HEK293 (cell line): ENCODE data around the gene ICAM2.

Experiments used
- CTCF ChIA-PET: fragments of 350-600 bp; formaldehyde crosslinking; extraction: SDS; loops from one replicate; lab custom pipeline; 2021; ENCODE audit warnings: antibody characterized with exemption; lab: Yijun Ruan, JAX
- POLR2A ChIA-PET: fragments of 300-600 bp; formaldehyde crosslinking; extraction: SDS; loops from one replicate; lab custom pipeline; 2020; ENCODE audit warnings: antibody characterized with exemption, inconsistent platforms; lab: Yijun Ruan, JAX
- H3K27ac ChIP-seq: fragments of 200-500 bp; sonication (Bioruptor generic); 2 replicates; pipeline ENCODE4 v1.5.1; 2014; ENCODE audit warnings: low read depth, low read length, control low read depth, inconsistent platforms; ENCODE audit errors: extremely low read depth
- H3K36me3 ChIP-seq, 2 experiments: fragments of 200-500 bp in 1 of 2; sonication (Bioruptor generic) in 1 of 2; 1 replicate in 1 of 2; 2 replicates in 1 of 2; pipeline ENCODE4 v1.5.1; 2014 to 2017; ENCODE audit warnings: inconsistent platforms in 2 of 2, low read length in 2 of 2; ENCODE audit not compliant: control insufficient read depth in 2 of 2, insufficient read depth in 1 of 2
- H3K4me1 ChIP-seq: fragments of 200-500 bp; sonication (Bioruptor generic); 2 replicates; pipeline ENCODE4 v1.5.1; 2014; ENCODE audit warnings: mild to moderate bottlenecking, low read length, inconsistent platforms; ENCODE audit not compliant: control insufficient read depth, insufficient read depth
- H3K4me3 ChIP-seq: 2 replicates; pipeline ENCODE4 v1.5.1; 2011; ENCODE audit warnings: low read depth, mild to moderate bottlenecking, control low read depth, low read length, moderate library complexity
- H3K9me3 ChIP-seq: fragments of 200-500 bp; sonication (Bioruptor generic); 2 replicates; pipeline ENCODE4 v1.5.1; 2014; ENCODE audit warnings: low read depth, low read length, inconsistent platforms; ENCODE audit not compliant: control insufficient read depth, insufficient read depth
- BCL11A ChIP-seq: fragments of 450-650 bp; formaldehyde crosslinking; IDR thresholded peaks from 2 replicates; pipeline ENCODE4 v1.5.1; 2016; ENCODE audit warnings: low read depth, missing biosample characterization, missing genetic modification characterization
- ELK4 ChIP-seq: IDR thresholded peaks from 2 replicates; pipeline ENCODE4 v1.6.1; 2011; ENCODE audit warnings: mild to moderate bottlenecking, low read depth, low read length, borderline replicate concordance
- HIC1 ChIP-seq: fragments of 450-650 bp; formaldehyde crosslinking; IDR thresholded peaks from 2 replicates; pipeline ENCODE4 v1.5.1; 2016; ENCODE audit warnings: missing biosample characterization, missing genetic modification characterization
- HOXA7 ChIP-seq: sonication (generic); formaldehyde crosslinking; IDR thresholded peaks from 2 replicates; pipeline ENCODE4 v1.8.1; 2022; ENCODE audit warnings: missing genetic modification reagents, borderline replicate concordance
- SP2 ChIP-seq: fragments of 450-650 bp; formaldehyde crosslinking; IDR thresholded peaks from 2 replicates; pipeline ENCODE4 v1.5.1; 2016; ENCODE audit warnings: missing biosample characterization, missing genetic modification characterization
- SP3 ChIP-seq: fragments of 450-650 bp; formaldehyde crosslinking; IDR thresholded peaks from 2 replicates; pipeline ENCODE4 v1.5.1; 2016; ENCODE audit warnings: missing biosample characterization, missing genetic modification characterization
- SP7 ChIP-seq: fragments of 450-650 bp; formaldehyde crosslinking; IDR thresholded peaks from 2 replicates; pipeline ENCODE4 v1.5.1; 2016; ENCODE audit warnings: missing biosample characterization, missing genetic modification characterization
- ZBTB49 ChIP-seq: fragments of 450-650 bp; formaldehyde crosslinking; IDR thresholded peaks from 2 replicates; pipeline ENCODE4 v1.5.1; 2016; ENCODE audit warnings: missing biosample characterization, missing genetic modification characterization, low read depth
- ZEB2 ChIP-seq: fragments of 450-650 bp; formaldehyde crosslinking; IDR thresholded peaks from 2 replicates; pipeline ENCODE4 v1.5.1; 2016; ENCODE audit warnings: missing biosample characterization, missing genetic modification characterization
- ZFP37 ChIP-seq: fragments of 450-650 bp; formaldehyde crosslinking; IDR thresholded peaks from 2 replicates; pipeline ENCODE4 v1.5.1; 2016; ENCODE audit warnings: missing biosample characterization, missing genetic modification characterization
- ZNF19 ChIP-seq: fragments of 450-650 bp; formaldehyde crosslinking; IDR thresholded peaks from 2 replicates; pipeline ENCODE4; 2016; ENCODE audit warnings: missing biosample characterization, missing genetic modification characterization, low read depth
- ZNF302 ChIP-seq: fragments of 450-650 bp; formaldehyde crosslinking; IDR thresholded peaks from 2 replicates; pipeline ENCODE4 v1.5.1; 2016; ENCODE audit warnings: missing biosample characterization, missing genetic modification characterization, low read depth
- ZNF335 ChIP-seq: fragments of 450-650 bp; formaldehyde crosslinking; conservative IDR thresholded peaks from 2 replicates; pipeline ENCODE4 v1.5.1; 2016; ENCODE audit warnings: missing biosample characterization, missing genetic modification characterization
- ZNF423 ChIP-seq: fragments of 450-650 bp; formaldehyde crosslinking; IDR thresholded peaks from 2 replicates; pipeline ENCODE4 v1.5.1; 2016; ENCODE audit warnings: missing biosample characterization, missing genetic modification characterization
- ZNF629 ChIP-seq: fragments of 450-650 bp; formaldehyde crosslinking; IDR thresholded peaks from 2 replicates; pipeline ENCODE4 v1.5.1; 2017; ENCODE audit warnings: missing biosample characterization, missing genetic modification characterization
- ZNF654 ChIP-seq: fragments of 450-650 bp; formaldehyde crosslinking; IDR thresholded peaks from 2 replicates; pipeline ENCODE4 v1.5.1; 2016; ENCODE audit warnings: low read depth, missing biosample characterization, missing genetic modification characterization
- ZNF660 ChIP-seq: fragments of 450-650 bp; IDR thresholded peaks from 2 replicates; pipeline ENCODE4 v1.5.1; 2018; ENCODE audit warnings: missing biosample characterization, mild to moderate bottlenecking, missing genetic modification characterization
- ZNF704 ChIP-seq: fragments of 450-650 bp; formaldehyde crosslinking; IDR thresholded peaks from 2 replicates; pipeline ENCODE4 v1.5.1; 2016; ENCODE audit warnings: missing biosample characterization, missing genetic modification characterization
- ZNF785 ChIP-seq: fragments of 450-650 bp; formaldehyde crosslinking; IDR thresholded peaks from 2 replicates; pipeline ENCODE4 v1.5.1; 2016; ENCODE audit warnings: missing biosample characterization, missing genetic modification characterization
- ZNF792 ChIP-seq: fragments of 450-650 bp; formaldehyde crosslinking; IDR thresholded peaks from 2 replicates; pipeline ENCODE4 v1.5.1; 2016; ENCODE audit warnings: missing biosample characterization, missing genetic modification characterization
- ZSCAN30 ChIP-seq: fragments of 450-650 bp; IDR thresholded peaks from 2 replicates; pipeline ENCODE4 v1.5.1; 2018; ENCODE audit warnings: missing biosample characterization, mild to moderate bottlenecking, missing genetic modification characterization, moderate library complexity
- TF ChIP-seq, protein P1 (sequence below): fragments of 450-650 bp; IDR thresholded peaks from 2 replicates; pipeline ENCODE4 v1.5.1; 2018; ENCODE audit warnings: missing biosample characterization, missing genetic modification characterization
- TF ChIP-seq, protein P2 (sequence below): fragments of 450-650 bp; formaldehyde crosslinking; IDR thresholded peaks from 2 replicates; pipeline ENCODE4 v1.5.1; 2017; ENCODE audit warnings: missing biosample characterization, missing genetic modification characterization

Gene ICAM2

DNA sequence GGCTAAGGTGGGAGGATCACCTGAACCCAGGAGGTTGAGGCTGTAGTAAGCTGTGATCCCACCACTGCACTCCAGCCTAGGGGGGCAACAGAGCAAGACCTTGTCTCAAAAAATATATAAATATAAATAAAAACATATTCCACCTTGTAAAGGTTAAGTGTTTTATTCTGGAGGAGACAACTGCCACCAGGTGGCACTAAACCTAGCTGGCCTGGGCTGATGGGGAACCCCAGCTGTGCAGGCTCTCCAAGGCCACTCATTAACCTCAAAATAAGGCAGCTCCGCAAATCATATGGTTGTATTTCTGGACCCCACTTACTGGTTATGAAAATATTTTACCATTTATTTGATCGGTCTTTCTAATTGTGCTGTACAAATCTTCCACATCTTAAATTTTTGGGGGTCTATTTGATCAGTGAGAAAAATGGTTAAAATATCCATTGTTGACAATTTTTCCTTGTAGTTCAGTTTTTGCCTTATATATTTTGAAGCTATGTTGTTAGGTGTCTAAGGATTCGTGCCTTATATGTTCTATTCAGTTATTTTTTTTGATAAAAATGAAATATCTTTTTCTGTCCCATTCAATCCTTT, 8.5 kb upstream of the ICAM2 start:
- Histone ChIP-seq H3K36me3 (no peaks in the 10 kb centered on the region), H3K9me3 (no peaks in the 10 kb centered on the region), H3K4me1 (no peaks in the 10 kb centered on the region), H3K4me3 (no peak overlapping the region), H3K27ac (no peak overlapping the region)
- TF ChIP-seq, protein P1, sequence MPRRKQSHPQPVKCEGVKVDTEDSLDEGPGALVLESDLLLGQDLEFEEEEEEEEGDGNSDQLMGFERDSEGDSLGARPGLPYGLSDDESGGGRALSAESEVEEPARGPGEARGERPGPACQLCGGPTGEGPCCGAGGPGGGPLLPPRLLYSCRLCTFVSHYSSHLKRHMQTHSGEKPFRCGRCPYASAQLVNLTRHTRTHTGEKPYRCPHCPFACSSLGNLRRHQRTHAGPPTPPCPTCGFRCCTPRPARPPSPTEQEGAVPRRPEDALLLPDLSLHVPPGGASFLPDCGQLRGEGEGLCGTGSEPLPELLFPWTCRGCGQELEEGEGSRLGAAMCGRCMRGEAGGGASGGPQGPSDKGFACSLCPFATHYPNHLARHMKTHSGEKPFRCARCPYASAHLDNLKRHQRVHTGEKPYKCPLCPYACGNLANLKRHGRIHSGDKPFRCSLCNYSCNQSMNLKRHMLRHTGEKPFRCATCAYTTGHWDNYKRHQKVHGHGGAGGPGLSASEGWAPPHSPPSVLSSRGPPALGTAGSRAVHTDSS (tag by site-specific recombination), result no peak
- no peak for TF ChIP-seq ZNF704 (tag by site-specific recombination)
- TF ChIP-seq HOXA7 (CRISPR knock-in tag), result no peak
- TF ChIP-seq, protein P2, sequence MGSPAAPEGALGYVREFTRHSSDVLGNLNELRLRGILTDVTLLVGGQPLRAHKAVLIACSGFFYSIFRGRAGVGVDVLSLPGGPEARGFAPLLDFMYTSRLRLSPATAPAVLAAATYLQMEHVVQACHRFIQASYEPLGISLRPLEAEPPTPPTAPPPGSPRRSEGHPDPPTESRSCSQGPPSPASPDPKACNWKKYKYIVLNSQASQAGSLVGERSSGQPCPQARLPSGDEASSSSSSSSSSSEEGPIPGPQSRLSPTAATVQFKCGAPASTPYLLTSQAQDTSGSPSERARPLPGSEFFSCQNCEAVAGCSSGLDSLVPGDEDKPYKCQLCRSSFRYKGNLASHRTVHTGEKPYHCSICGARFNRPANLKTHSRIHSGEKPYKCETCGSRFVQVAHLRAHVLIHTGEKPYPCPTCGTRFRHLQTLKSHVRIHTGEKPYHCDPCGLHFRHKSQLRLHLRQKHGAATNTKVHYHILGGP (tag by site-specific recombination), result no peak
- TF ChIP-seq ZNF792 (tag by site-specific recombination), result no peak
- 0 out of 2 replicates have a peak, but pooled peaks have one; percentile 13 for TF ChIP-seq SP7 (tag by site-specific recombination)
- TF ChIP-seq ZNF19, result no peak
- TF ChIP-seq ELK4, result no peak
- 0 out of 2 replicates have a peak, but pooled peaks have one; percentile 48 for TF ChIP-seq ZNF660 (tag by site-specific recombination)
- TF ChIP-seq ZNF302 (tag by site-specific recombination), result no peak
- peak; percentile 13 for TF ChIP-seq ZNF654 (tag by site-specific recombination)
- TF ChIP-seq ZNF335 (tag by site-specific recombination), result peak; percentile 26; the same call in 1 of the 2 replicates
- TF ChIP-seq ZNF785, result no peak
- TF ChIP-seq HIC1 (tag by site-specific recombination), result no peak
- no peak for TF ChIP-seq ZNF423
- POLR2A ChIA-PET, result interaction anchor here (1.0 to 1.7 kb wide), 4 partner anchors 100 to 117 kb away, joined by 3 to 5 read pairs (median 4); no protein-coding TSS in a partner anchor
- CTCF ChIA-PET, result interaction anchor here (0.5 to 8.8 kb wide), 48 partner anchors 7 to 1265 kb away, joined by 3 to 295 read pairs (median 4); partner anchors contain the start of genes CSHL1, ERN1, GH1 and ICAM2

- Histone ChIP-seq H3K9me3 (no peaks in the 10 kb centered on the region), H3K4me1 (no peaks in the 10 kb centered on the region), H3K27ac (no peak overlapping the region), H3K4me3 (peak overlapping the region; percentile 32), H3K36me3 (no peaks in the 10 kb centered on the region)
- POLR2A ChIA-PET, result no interaction called here
- CTCF ChIA-PET, result interaction anchor here (0.6 to 8.8 kb wide), 47 partner anchors 9 to 1779 kb away, joined by 3 to 295 read pairs (median 4); partner anchors contain the start of genes CSHL1, ERN1 and GH1
- TF ChIP-seq ZSCAN30 (tag by site-specific recombination), result 0 out of 2 replicates have a peak, but pooled peaks have one; percentile 51
- TF ChIP-seq ZEB2 (tag by site-specific recombination), result peak; percentile 43; the same call in 1 of the 2 replicates
- TF ChIP-seq BCL11A, result no peak
- peak; percentile 71; the same call in 1 of the 2 replicates for TF ChIP-seq ZFP37
- TF ChIP-seq ZNF629 (tag by site-specific recombination), result peak; percentile 36; the same call in 1 of the 2 replicates
- peak; percentile 21; the same call in 1 of the 2 replicates for TF ChIP-seq SP3
- TF ChIP-seq ZBTB49, result no peak
- TF ChIP-seq SP2, result no peak
Measured at GRCh38 chr17:64025732-64026294, 5.4 kb upstream of the ICAM2 start.
